Measurements from ENCODE around the gene CHST8. TPM values are rescaled to one million over a fixed set of nuclear protein-coding genes. Genes with fewer than 3 reads are reported as not detected.

The CHST8 gene
- total RNA-seq, 1 donor from 2014 or later, result not detected

DNA sequence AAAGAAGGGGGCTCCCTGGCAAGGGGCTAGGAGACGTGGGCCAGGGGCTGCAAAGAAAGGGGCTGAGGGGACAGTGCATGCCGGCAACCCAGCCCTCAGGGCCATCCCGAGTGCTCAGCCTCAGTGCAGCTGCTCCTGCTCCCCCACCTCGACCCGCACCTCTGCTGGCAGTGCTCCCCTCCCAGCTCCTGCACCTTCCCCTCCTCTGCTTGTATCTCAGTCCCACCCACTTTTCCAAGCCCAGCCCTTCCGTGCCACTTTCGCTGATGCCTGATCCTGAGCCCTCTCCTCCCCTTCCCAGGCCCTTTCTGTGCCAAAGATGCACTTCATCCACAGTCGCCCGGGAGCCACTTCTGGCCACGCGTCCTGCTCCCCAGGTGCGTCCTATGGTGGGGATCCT is 105.0 kb downstream of the CHST8 start:
- no peaks in the 10 kb centered on the region for H3K36me3 ChIP-seq (ENCODE audit: control insufficient read depth in 3 of 3, insufficient read depth in 3 of 3, low read length in 3 of 3)
- no peak overlapping the region for H3K4me3 ChIP-seq (ENCODE audit: low read length in 3 of 3)
- no peak overlapping the region for H3K9ac ChIP-seq (ENCODE audit: low read depth in 1 of 3, low read length in 3 of 3)
- no peaks in the 10 kb centered on the region for H3K4me1 ChIP-seq (ENCODE audit: control insufficient read depth in 3 of 3, insufficient read depth in 3 of 3, low read length in 3 of 3)
- H3K27ac ChIP-seq (ENCODE audit: low read depth, low read length), result no peak overlapping the region
- H3K27me3 ChIP-seq (ENCODE audit: control insufficient read depth in 3 of 3, insufficient read depth in 3 of 3, low read length in 3 of 3), result peaks cover 24 to 51% (median 50%) of the 10 kb centered on the region in 3 donors
- peaks cover 0 to under 1% (median 0%) of the 10 kb centered on the region in 3 donors for H3K9me3 ChIP-seq (ENCODE audit: control insufficient read depth in 3 of 3, low read length in 3 of 3)

GRCh38 chr19:33727331-33727998 is 105.7 kb downstream of the CHST8 start:
- H3K9me3 ChIP-seq (ENCODE audit: control insufficient read depth in 3 of 3, low read length in 3 of 3), result peaks cover 0 to 2% (median 0%) of the 10 kb centered on the region in 3 donors
- H3K9ac ChIP-seq (ENCODE audit: low read depth in 1 of 3, low read length in 3 of 3), result no peak overlapping the region
- H3K27me3 ChIP-seq (ENCODE audit: control insufficient read depth in 3 of 3, insufficient read depth in 3 of 3, low read length in 3 of 3), result peaks cover 25 to 55% (median 51%) of the 10 kb centered on the region in 3 donors
- H3K4me1 ChIP-seq (ENCODE audit: control insufficient read depth in 3 of 3, insufficient read depth in 3 of 3, low read length in 3 of 3), result no peaks in the 10 kb centered on the region
- H3K4me3 ChIP-seq (ENCODE audit: low read length in 3 of 3), result no peak overlapping the region
- no peak overlapping the region for H3K27ac ChIP-seq (ENCODE audit: low read depth, low read length)
- no peaks in the 10 kb centered on the region for H3K36me3 ChIP-seq (ENCODE audit: control insufficient read depth in 3 of 3, insufficient read depth in 3 of 3, low read length in 3 of 3)

DNA sequence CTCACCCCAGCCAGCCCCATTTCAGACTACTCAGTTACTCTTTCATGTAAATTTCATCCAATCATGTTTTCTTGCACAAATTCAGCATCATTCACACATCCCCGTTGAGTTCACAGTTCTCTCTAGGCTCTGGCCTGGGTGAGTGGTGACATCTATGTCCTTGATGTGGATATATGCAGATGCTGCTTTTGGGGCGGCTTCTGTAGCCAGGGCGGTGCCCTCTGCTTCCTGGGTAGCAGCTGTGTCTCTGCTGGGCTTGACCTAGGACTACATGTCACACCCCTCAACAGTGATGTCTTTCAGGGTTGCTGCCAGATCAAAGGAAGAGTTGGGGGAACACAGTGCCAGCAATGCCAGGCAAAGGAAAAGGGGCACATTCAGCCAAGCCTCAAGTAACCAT is 106.4 kb downstream of the CHST8 start:
- Histone ChIP-seq H3K36me3 (ENCODE audit: control insufficient read depth in 3 of 3, insufficient read depth in 3 of 3, low read length in 3 of 3) (no peaks in the 10 kb centered on the region), H3K9me3 (ENCODE audit: control insufficient read depth in 3 of 3, low read length in 3 of 3) (peaks cover 0 to 2% (median 0%) of the 10 kb centered on the region in 3 donors), H3K27me3 (ENCODE audit: control insufficient read depth in 3 of 3, insufficient read depth in 3 of 3, low read length in 3 of 3) (peaks cover 23 to 52% (median 45%) of the 10 kb centered on the region in 3 donors), H3K27ac (ENCODE audit: low read depth, low read length) (no peak overlapping the region), H3K4me1 (ENCODE audit: control insufficient read depth in 3 of 3, insufficient read depth in 3 of 3, low read length in 3 of 3) (no peaks in the 10 kb centered on the region), H3K9ac (ENCODE audit: low read depth in 1 of 3, low read length in 3 of 3) (no peak overlapping the region), H3K4me3 (ENCODE audit: low read length in 3 of 3) (no peak overlapping the region)

- Histone ChIP-seq H3K27me3 (ENCODE audit: control insufficient read depth in 3 of 3, insufficient read depth in 3 of 3, low read length in 3 of 3) (peaks cover 23 to 51% (median 42%) of the 10 kb centered on the region in 3 donors), H3K4me1 (ENCODE audit: control insufficient read depth in 3 of 3, insufficient read depth in 3 of 3, low read length in 3 of 3) (no peaks in the 10 kb centered on the region), H3K9me3 (ENCODE audit: control insufficient read depth in 3 of 3, low read length in 3 of 3) (peaks cover 0 to 2% (median 0%) of the 10 kb centered on the region in 3 donors), H3K36me3 (ENCODE audit: control insufficient read depth in 3 of 3, insufficient read depth in 3 of 3, low read length in 3 of 3) (no peaks in the 10 kb centered on the region), H3K4me3 (ENCODE audit: low read length in 3 of 3) (no peak overlapping the region), H3K27ac (ENCODE audit: low read depth, low read length) (no peak overlapping the region), H3K9ac (ENCODE audit: low read depth in 1 of 3, low read length in 3 of 3) (no peak overlapping the region)
Observed at GRCh38 chr19:33730858-33731607, 109.3 kb downstream of the CHST8 start.

DNA sequence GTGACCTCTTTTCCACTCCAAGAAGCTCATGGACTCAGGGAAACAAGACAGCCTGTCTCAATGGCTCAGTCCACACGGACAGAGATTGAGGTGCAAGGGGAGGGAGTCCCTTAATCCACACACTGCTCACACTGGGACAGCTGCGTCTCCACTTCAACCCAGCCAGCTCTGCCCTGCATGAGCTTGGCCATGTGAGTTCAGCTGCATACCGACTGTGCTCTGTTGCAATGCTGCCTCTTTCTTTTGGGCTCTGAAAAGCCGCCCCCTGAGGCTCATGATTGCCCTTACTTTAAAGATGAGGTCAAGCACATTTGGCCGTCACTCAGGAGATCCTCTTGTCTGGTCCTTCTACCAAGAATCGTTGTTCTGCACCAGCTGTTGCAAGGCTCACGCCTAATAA is 110.1 kb downstream of the CHST8 start:
- H3K9ac ChIP-seq (ENCODE audit: low read depth in 1 of 3, low read length in 3 of 3), result no peak overlapping the region
- no peak overlapping the region for H3K4me3 ChIP-seq (ENCODE audit: low read length in 3 of 3)
- H3K9me3 ChIP-seq (ENCODE audit: control insufficient read depth in 3 of 3, low read length in 3 of 3), result peaks cover 0 to 2% (median 0%) of the 10 kb centered on the region in 3 donors
- H3K27ac ChIP-seq (ENCODE audit: low read depth, low read length), result no peak overlapping the region
- peaks cover 24 to 54% (median 38%) of the 10 kb centered on the region in 3 donors for H3K27me3 ChIP-seq (ENCODE audit: control insufficient read depth in 3 of 3, insufficient read depth in 3 of 3, low read length in 3 of 3)
- H3K4me1 ChIP-seq (ENCODE audit: control insufficient read depth in 3 of 3, insufficient read depth in 3 of 3, low read length in 3 of 3), result no peaks in the 10 kb centered on the region
- no peaks in the 10 kb centered on the region for H3K36me3 ChIP-seq (ENCODE audit: control insufficient read depth in 3 of 3, insufficient read depth in 3 of 3, low read length in 3 of 3)

DNA sequence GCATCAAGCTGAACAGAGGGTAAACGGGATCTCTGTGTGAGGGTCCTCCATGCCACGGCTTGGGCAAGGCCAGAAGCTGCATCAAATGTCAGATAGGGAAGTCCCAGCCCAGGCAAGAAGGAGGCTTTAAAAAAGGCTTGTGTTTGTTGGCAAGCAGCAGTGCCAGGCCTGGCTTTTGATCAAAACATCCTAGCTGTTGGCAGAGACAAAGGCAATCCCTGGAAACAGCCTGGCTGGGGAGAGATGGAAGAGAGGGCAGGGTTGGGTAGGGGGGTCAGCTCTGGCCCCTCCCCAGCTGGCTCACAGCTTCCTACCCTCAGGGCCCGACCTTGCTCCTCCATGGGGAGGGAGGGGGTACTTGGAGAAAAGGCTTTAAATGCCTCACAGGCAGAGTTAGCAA is 113.2 kb downstream of the CHST8 start:
- Histone ChIP-seq H3K4me3 (ENCODE audit: low read length in 3 of 3) (no peak overlapping the region), H3K9ac (ENCODE audit: low read depth in 1 of 3, low read length in 3 of 3) (no peak overlapping the region), H3K27ac (ENCODE audit: low read depth, low read length) (no peak overlapping the region), H3K9me3 (ENCODE audit: control insufficient read depth in 3 of 3, low read length in 3 of 3) (peaks cover 0 to 2% (median 0%) of the 10 kb centered on the region in 3 donors), H3K36me3 (ENCODE audit: control insufficient read depth in 3 of 3, insufficient read depth in 3 of 3, low read length in 3 of 3) (no peaks in the 10 kb centered on the region), H3K4me1 (ENCODE audit: control insufficient read depth in 3 of 3, insufficient read depth in 3 of 3, low read length in 3 of 3) (no peaks in the 10 kb centered on the region), H3K27me3 (ENCODE audit: control insufficient read depth in 3 of 3, insufficient read depth in 3 of 3, low read length in 3 of 3) (peaks cover 9 to 33% (median 26%) of the 10 kb centered on the region in 3 donors)

GRCh38 chr19:33736158-33736557 is 114.4 kb downstream of the CHST8 start:
- Histone ChIP-seq H3K27me3 (ENCODE audit: control insufficient read depth in 3 of 3, insufficient read depth in 3 of 3, low read length in 3 of 3) (peaks cover 9 to 37% (median 26%) of the 10 kb centered on the region in 3 donors), H3K4me1 (ENCODE audit: control insufficient read depth in 3 of 3, insufficient read depth in 3 of 3, low read length in 3 of 3) (no peaks in the 10 kb centered on the region), H3K27ac (ENCODE audit: low read depth, low read length) (no peak overlapping the region), H3K9me3 (ENCODE audit: control insufficient read depth in 3 of 3, low read length in 3 of 3) (peaks cover 0 to 2% (median 0%) of the 10 kb centered on the region in 3 donors), H3K9ac (ENCODE audit: low read depth in 1 of 3, low read length in 3 of 3) (no peak overlapping the region), H3K36me3 (ENCODE audit: control insufficient read depth in 3 of 3, insufficient read depth in 3 of 3, low read length in 3 of 3) (no peaks in the 10 kb centered on the region), H3K4me3 (ENCODE audit: low read length in 3 of 3) (no peak overlapping the region)

DNA sequence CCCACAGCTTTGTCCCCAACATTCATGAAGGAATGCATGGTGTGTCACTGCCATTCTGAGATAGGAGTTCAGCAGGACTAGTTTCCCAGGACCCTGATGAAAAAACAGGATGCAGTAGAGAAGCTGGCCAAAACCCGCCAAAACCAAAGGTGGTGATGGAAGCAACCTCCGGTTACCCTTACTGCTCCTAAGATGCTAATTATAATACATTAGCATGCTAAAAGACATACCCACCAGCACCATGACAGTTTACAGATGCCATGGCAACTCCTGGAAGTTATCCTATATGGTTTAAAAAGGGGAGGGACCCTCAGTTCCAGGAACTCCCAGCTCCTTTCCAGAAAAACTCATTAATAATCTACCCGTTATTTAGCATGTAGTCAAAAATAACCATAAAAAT is 115.0 kb downstream of the CHST8 start:
- Histone ChIP-seq H3K36me3 (ENCODE audit: control insufficient read depth in 3 of 3, insufficient read depth in 3 of 3, low read length in 3 of 3) (no peaks in the 10 kb centered on the region), H3K9ac (ENCODE audit: low read depth in 1 of 3, low read length in 3 of 3) (no peak overlapping the region), H3K27me3 (ENCODE audit: control insufficient read depth in 3 of 3, insufficient read depth in 3 of 3, low read length in 3 of 3) (peaks cover 5 to 32% (median 24%) of the 10 kb centered on the region in 3 donors), H3K4me3 (ENCODE audit: low read length in 3 of 3) (no peak overlapping the region), H3K4me1 (ENCODE audit: control insufficient read depth in 3 of 3, insufficient read depth in 3 of 3, low read length in 3 of 3) (no peaks in the 10 kb centered on the region), H3K9me3 (ENCODE audit: control insufficient read depth in 3 of 3, low read length in 3 of 3) (peaks cover 0 to 2% (median 0%) of the 10 kb centered on the region in 3 donors), H3K27ac (ENCODE audit: low read depth, low read length) (no peak overlapping the region)

GRCh38 chr19:33737681-33738371 is 116.1 kb downstream of the CHST8 start:
- Histone ChIP-seq H3K9me3 (ENCODE audit: control insufficient read depth in 3 of 3, low read length in 3 of 3) (no peaks in the 10 kb centered on the region), H3K9ac (ENCODE audit: low read depth in 1 of 3, low read length in 3 of 3) (no peak overlapping the region), H3K4me1 (ENCODE audit: control insufficient read depth in 3 of 3, insufficient read depth in 3 of 3, low read length in 3 of 3) (no peaks in the 10 kb centered on the region), H3K4me3 (ENCODE audit: low read length in 3 of 3) (no peak overlapping the region), H3K27me3 (ENCODE audit: control insufficient read depth in 3 of 3, insufficient read depth in 3 of 3, low read length in 3 of 3) (peaks cover 4 to 28% (median 20%) of the 10 kb centered on the region in 3 donors), H3K36me3 (ENCODE audit: control insufficient read depth in 3 of 3, insufficient read depth in 3 of 3, low read length in 3 of 3) (no peaks in the 10 kb centered on the region), H3K27ac (ENCODE audit: low read depth, low read length) (no peak overlapping the region)

All from skeletal muscle tissue (tissue), 4 donors.